GM18951 (cell line): ENCODE results near the gene KRTAP7-1.

Experiments
- POLR2A ChIP-seq: IDR thresholded peaks from 4 replicates; pipeline ENCODE4 v1.6.1; 2011; ENCODE audit warnings: mild to moderate bottlenecking; ENCODE audit not compliant: insufficient read length, insufficient read depth; ENCODE audit errors: extremely low read depth
- in situ Hi-C: fragments of 300-500 bp; cut with MboI; formaldehyde crosslinking; loops from one replicate; pipeline ENCODE4 v1.12.0; 2022; ENCODE audit warnings: low sequenced_read_pairs, mixed read lengths, inconsistent platforms; ENCODE audit not compliant: unreplicated experiment

The KRTAP7-1 gene

GRCh38 chr21:30829659-30830058 lies at the start of gene KRTAP7-1:
Gene KRTAP7-1, minus strand, starts transcription at chr21:30829759. Its CDS starts 61 bp downstream, at chr21:30829698.
- in situ Hi-C loops: loop anchor here (10.0 kb wide), 1 partner anchor 255 kb away; no protein-coding TSS in a partner anchor
- TF ChIP-seq POLR2A: no peak

GRCh38 chr21:30874526-30874925 lies 45.0 kb upstream of the KRTAP7-1 start:
- TF ChIP-seq POLR2A: no peak
- in situ Hi-C loops: no loop called here

- in situ Hi-C loops: no loop called here
- TF ChIP-seq POLR2A: no peak
Observed at GRCh38 chr21:30847627-30848500, 18.3 kb upstream of the KRTAP7-1 start.

GRCh38 chr21:30842990-30843389 lies 13.4 kb upstream of the KRTAP7-1 start:
- TF ChIP-seq POLR2A: no peak
- in situ Hi-C loops: no loop called here

GRCh38 chr21:30839304-30839703 lies 9.7 kb upstream of the KRTAP7-1 start:
- in situ Hi-C loops: loop anchor here (10.0 kb wide), 1 partner anchor 245 kb away; no protein-coding TSS in a partner anchor
- no peak for TF ChIP-seq POLR2A

GRCh38 chr21:30838536-30838935 lies 9.0 kb upstream of the KRTAP7-1 start:
- in situ Hi-C loops: loop anchor here (10.0 kb wide), 1 partner anchor 246 kb away; no protein-coding TSS in a partner anchor
- no peak for TF ChIP-seq POLR2A

GRCh38 chr21:30831194-30831765 lies 1.7 kb upstream of the KRTAP7-1 start:
- TF ChIP-seq POLR2A: no peak
- in situ Hi-C loops: loop anchor here (10.0 kb wide), 1 partner anchor 254 kb away; no protein-coding TSS in a partner anchor

- TF ChIP-seq POLR2A: no peak
- in situ Hi-C loops: no loop called here
Observed at GRCh38 chr21:30818837-30819610, 10.5 kb downstream of the KRTAP7-1 start.

- no peak for TF ChIP-seq POLR2A
- in situ Hi-C loops: no loop called here
Observed at GRCh38 chr21:30813174-30813573, 16.4 kb downstream of the KRTAP7-1 start, which contains the start of gene KRTAP8-1. Gene KRTAP8-1, minus strand, starts transcription at chr21:30813274. Its CDS starts 54 bp downstream, at chr21:30813220.

- in situ Hi-C loops: no loop called here
- TF ChIP-seq POLR2A: no peak
Observed at GRCh38 chr21:30800605-30801004, 29.0 kb downstream of the KRTAP7-1 start.

- in situ Hi-C loops: no loop called here
- no peak for TF ChIP-seq POLR2A
Observed at GRCh38 chr21:30793581-30794314, 35.8 kb downstream of the KRTAP7-1 start.

- in situ Hi-C loops: no loop called here
- TF ChIP-seq POLR2A: no peak
Observed at GRCh38 chr21:30779249-30779648, 50.3 kb downstream of the KRTAP7-1 start.
